Liver (tissue), 3 donors: ENCODE data around the gene MEOX1.

Experiments used
- ATF3 ChIP-seq: IDR thresholded peaks from 2 replicates; pipeline ENCODE4 v1.6.1; 2016; ENCODE audit warnings: antibody characterized with exemption
- CTCF ChIP-seq: fragments of 150-350 bp; IDR thresholded peaks from 2 replicates; pipeline ENCODE4 v1.5.1; 2017; ENCODE audit warnings: improper control_type of control experiment, low read depth, low read length; ENCODE audit not compliant: missing input control
- EGR1 ChIP-seq, 2 donors: IDR thresholded peaks; 2 replicates each; pipeline ENCODE4 v1.6.1; 2016 to 2018; ENCODE audit warnings: antibody characterized with exemption in 2 of 2, low read depth in 2 of 2
- FOXA2 ChIP-seq: IDR thresholded peaks from 2 replicates; pipeline ENCODE4 v1.6.1; 2016; ENCODE audit warnings: antibody characterized with exemption
- HNF4G ChIP-seq: IDR thresholded peaks from 2 replicates; pipeline ENCODE4 v1.6.1; 2016; ENCODE audit warnings: antibody characterized with exemption
- JUND ChIP-seq, 2 donors: IDR thresholded peaks; 2 replicates each; pipeline ENCODE4 v1.6.1; 2016; ENCODE audit warnings: antibody characterized with exemption in 2 of 2
- MAX ChIP-seq: IDR thresholded peaks from 2 replicates; pipeline ENCODE4 v1.6.1; 2016; ENCODE audit warnings: antibody characterized with exemption
- REST ChIP-seq: IDR thresholded peaks from 2 replicates; pipeline ENCODE4 v1.6.1; 2016; ENCODE audit warnings: antibody characterized with exemption, mild to moderate bottlenecking
- SP1 ChIP-seq: IDR thresholded peaks from 2 replicates; pipeline ENCODE4 v1.6.1; 2018; ENCODE audit warnings: antibody characterized with exemption, mild to moderate bottlenecking
- TAF1 ChIP-seq: conservative IDR thresholded peaks from 2 replicates; pipeline ENCODE4 v1.6.1; 2016; ENCODE audit warnings: antibody characterized with exemption, mild to moderate bottlenecking
- YY1 ChIP-seq: IDR thresholded peaks from 2 replicates; pipeline ENCODE4 v1.6.1; 2016; ENCODE audit warnings: antibody characterized with exemption, mild to moderate bottlenecking
- ZBTB33 ChIP-seq: IDR thresholded peaks from 2 replicates; pipeline ENCODE4 v1.6.1; 2016; ENCODE audit warnings: antibody characterized with exemption
- donor health status: healthy.
- donor health status: healthy.

- TF ChIP-seq FOXA2 (no peak), CTCF (no peak), ATF3 (no peak), JUND (IDR thresholded peaks at IDR 0.05) (no peak), REST (no peak), MAX (no peak), TAF1 (no peak), EGR1 (IDR thresholded peaks at IDR 0.05; ENCODE audit: low read depth in 2 of 2) (no peak), ZBTB33 (no peak), HNF4G (no peak), SP1 (no peak), YY1 (no peak)
Measured at GRCh38 chr17:43598357-43599045, 63.2 kb downstream of the MEOX1 start.
